ENCODE data around the gene RALGPS1. TPM values are rescaled to one million over a fixed set of nuclear protein-coding genes. Genes with fewer than 3 reads are reported as not detected.
"Not testable (repeated sequence)": the region's sequence is repeated elsewhere in the genome, so short reads cannot be mapped to it uniquely, and the experiment has no call there.

Gene RALGPS1
- polyA plus RNA-seq, 2 donors = 3.8 to 6.4 TPM

- H3K27ac ChIP-seq (ENCODE audit: low read depth in 2 of 2, low read length in 1 of 2) = peak overlapping the region in 1 of 2 donors; percentile 19
- no peaks in the 10 kb centered on the region for H3K27me3 ChIP-seq (ENCODE audit: control insufficient read depth in 1 of 2, insufficient read depth in 2 of 2, low read length in 2 of 2)
- 89 to 93% methylated on average over 11 of the region's 11 CpGs for WGBS, 2 donors
- H3K4me3 ChIP-seq (ENCODE audit: low read depth in 1 of 2, low read length in 2 of 2) = no peak overlapping the region
- no peaks in the 10 kb centered on the region for H3K9me3 ChIP-seq (ENCODE audit: control insufficient read depth in 2 of 2, insufficient read depth in 1 of 2, low read depth in 1 of 2, low read length in 1 of 2)
- H3K4me1 ChIP-seq (ENCODE audit: control insufficient read depth in 2 of 2, insufficient read depth in 2 of 2, low read length in 1 of 2) = peaks cover 3 to 17% of the 10 kb centered on the region in 2 donors
- H3K36me3 ChIP-seq (ENCODE audit: control insufficient read depth in 2 of 2, insufficient read depth in 2 of 2, low read length in 1 of 2) = no peaks in the 10 kb centered on the region
Observed at GRCh38 chr9:127167560-127168326, 253.2 kb downstream of the RALGPS1 start.

GRCh38 chr9:127168756-127169574 is 254.4 kb downstream of the RALGPS1 start:
- no peaks in the 10 kb centered on the region for H3K9me3 ChIP-seq (ENCODE audit: control insufficient read depth in 2 of 2, insufficient read depth in 1 of 2, low read depth in 1 of 2, low read length in 1 of 2)
- H3K4me3 ChIP-seq (ENCODE audit: low read depth in 1 of 2, low read length in 2 of 2) = no peak overlapping the region
- H3K36me3 ChIP-seq (ENCODE audit: control insufficient read depth in 2 of 2, insufficient read depth in 2 of 2, low read length in 1 of 2) = no peaks in the 10 kb centered on the region
- 90 to 91% methylated on average over 10 of the region's 10 CpGs for WGBS, 2 donors
- H3K27ac ChIP-seq (ENCODE audit: low read depth in 2 of 2, low read length in 1 of 2) = no peak overlapping the region
- H3K4me1 ChIP-seq (ENCODE audit: control insufficient read depth in 2 of 2, insufficient read depth in 2 of 2, low read length in 1 of 2) = peaks cover 5 to 15% of the 10 kb centered on the region in 2 donors
- no peaks in the 10 kb centered on the region for H3K27me3 ChIP-seq (ENCODE audit: control insufficient read depth in 1 of 2, insufficient read depth in 2 of 2, low read length in 2 of 2)

GRCh38 chr9:127169575-127169883 is 254.9 kb downstream of the RALGPS1 start:
- WGBS, 2 donors = 65 to 68% methylated on average over 5 of the region's 5 CpGs
- H3K4me3 ChIP-seq (ENCODE audit: low read depth in 1 of 2, low read length in 2 of 2) = no peak overlapping the region
- H3K9me3 ChIP-seq (ENCODE audit: control insufficient read depth in 2 of 2, insufficient read depth in 1 of 2, low read depth in 1 of 2, low read length in 1 of 2) = no peaks in the 10 kb centered on the region
- peaks cover 5 to 15% of the 10 kb centered on the region in 2 donors for H3K4me1 ChIP-seq (ENCODE audit: control insufficient read depth in 2 of 2, insufficient read depth in 2 of 2, low read length in 1 of 2)
- H3K27me3 ChIP-seq (ENCODE audit: control insufficient read depth in 1 of 2, insufficient read depth in 2 of 2, low read length in 2 of 2) = no peaks in the 10 kb centered on the region
- no peak overlapping the region for H3K27ac ChIP-seq (ENCODE audit: low read depth in 2 of 2, low read length in 1 of 2)
- H3K36me3 ChIP-seq (ENCODE audit: control insufficient read depth in 2 of 2, insufficient read depth in 2 of 2, low read length in 1 of 2) = no peaks in the 10 kb centered on the region

GRCh38 chr9:127170103-127170502 is 255.5 kb downstream of the RALGPS1 start:
- Histone ChIP-seq H3K27ac (ENCODE audit: low read depth in 2 of 2, low read length in 1 of 2) (no peak overlapping the region), H3K4me1 (ENCODE audit: control insufficient read depth in 2 of 2, insufficient read depth in 2 of 2, low read length in 1 of 2) (peaks cover 5 to 15% of the 10 kb centered on the region in 2 donors), H3K9me3 (ENCODE audit: control insufficient read depth in 2 of 2, insufficient read depth in 1 of 2, low read depth in 1 of 2, low read length in 1 of 2) (no peaks in the 10 kb centered on the region), H3K27me3 (ENCODE audit: control insufficient read depth in 1 of 2, insufficient read depth in 2 of 2, low read length in 2 of 2) (no peaks in the 10 kb centered on the region), H3K4me3 (ENCODE audit: low read depth in 1 of 2, low read length in 2 of 2) (no peak overlapping the region), H3K36me3 (ENCODE audit: control insufficient read depth in 2 of 2, insufficient read depth in 2 of 2, low read length in 1 of 2) (peaks cover 0 to 4% of the 10 kb centered on the region in 2 donors)
- WGBS, 2 donors = 90 to 95% methylated on average over 4 of the region's 4 CpGs

DNA sequence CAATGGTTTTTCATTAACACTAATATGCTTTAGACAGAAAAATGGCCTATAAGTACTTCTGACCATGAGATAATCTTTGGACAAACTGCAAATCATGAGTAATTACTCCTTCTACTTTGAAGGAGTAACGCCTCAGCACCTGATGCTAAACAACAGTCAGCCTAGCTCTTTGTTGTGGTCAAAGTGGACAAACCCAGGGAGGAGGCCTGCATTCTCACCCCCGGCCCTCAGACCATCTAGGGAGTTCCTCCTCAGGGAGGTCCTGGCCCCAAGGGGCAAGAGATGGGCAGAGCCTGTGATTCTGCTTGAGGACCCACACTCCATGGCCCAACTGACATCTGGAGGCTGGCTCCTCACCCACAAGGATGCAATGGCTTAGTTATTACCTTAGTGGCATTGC is 256.1 kb downstream of the RALGPS1 start:
- WGBS, 2 donors = 85 to 87% methylated on average over 2 of the region's 2 CpGs

GRCh38 chr9:127171348-127171747 is 256.8 kb downstream of the RALGPS1 start:
- not testable (repeated sequence) for H3K4me3 ChIP-seq (ENCODE audit: low read depth in 1 of 2, low read length in 2 of 2)

More for the DNA sequence above, 256.1 kb downstream of the RALGPS1 start:
- H3K27me3 ChIP-seq (ENCODE audit: control insufficient read depth in 1 of 2, insufficient read depth in 2 of 2, low read length in 2 of 2) = no peaks in the 10 kb centered on the region
- H3K36me3 ChIP-seq (ENCODE audit: control insufficient read depth in 2 of 2, insufficient read depth in 2 of 2, low read length in 1 of 2) = peaks cover 0 to 4% of the 10 kb centered on the region in 2 donors
- H3K27ac ChIP-seq (ENCODE audit: low read depth in 2 of 2, low read length in 1 of 2) = no peak overlapping the region
- H3K4me3 ChIP-seq (ENCODE audit: low read depth in 1 of 2, low read length in 2 of 2) = no peak overlapping the region
- no peaks in the 10 kb centered on the region for H3K9me3 ChIP-seq (ENCODE audit: control insufficient read depth in 2 of 2, insufficient read depth in 1 of 2, low read depth in 1 of 2, low read length in 1 of 2)
- H3K4me1 ChIP-seq (ENCODE audit: control insufficient read depth in 2 of 2, insufficient read depth in 2 of 2, low read length in 1 of 2) = peaks cover 5 to 15% of the 10 kb centered on the region in 2 donors

DNA sequence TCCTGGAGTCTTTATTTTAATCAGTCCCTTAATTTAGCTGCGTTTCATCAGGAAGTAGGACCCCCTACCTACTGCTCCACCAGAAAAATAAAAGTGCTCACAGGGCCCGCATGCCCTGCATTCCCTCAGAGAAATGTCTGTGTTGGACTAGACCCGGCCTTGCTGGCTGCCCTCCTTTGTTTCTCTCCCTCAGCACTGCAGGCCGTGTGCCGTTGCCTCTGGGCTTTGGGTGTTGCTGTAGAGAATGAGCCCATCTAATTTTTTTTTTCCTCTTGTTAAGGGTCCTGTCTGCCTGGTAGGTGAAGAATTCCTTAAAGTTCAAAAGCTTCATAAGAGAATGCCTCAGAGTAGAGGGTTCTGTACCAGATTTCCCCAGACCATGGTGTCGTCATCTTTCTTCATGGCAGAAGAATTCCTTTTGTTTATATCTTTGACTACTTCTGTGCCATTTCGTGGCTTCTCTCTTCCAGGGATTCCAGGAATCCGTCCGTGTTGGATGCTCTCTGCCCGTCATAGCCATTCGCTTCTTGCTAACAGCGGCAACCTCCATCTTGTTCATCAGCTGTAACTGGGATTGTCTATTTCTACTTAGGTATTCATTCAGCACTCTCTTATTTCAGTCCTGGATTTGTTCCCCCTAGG is 257.6 kb downstream of the RALGPS1 start:
- Histone ChIP-seq H3K27ac (ENCODE audit: low read depth in 2 of 2, low read length in 1 of 2) (no peak overlapping the region), H3K9me3 (ENCODE audit: control insufficient read depth in 2 of 2, insufficient read depth in 1 of 2, low read depth in 1 of 2, low read length in 1 of 2) (no peaks in the 10 kb centered on the region), H3K4me1 (ENCODE audit: control insufficient read depth in 2 of 2, insufficient read depth in 2 of 2, low read length in 1 of 2) (peaks cover 2 to 9% of the 10 kb centered on the region in 2 donors), H3K36me3 (ENCODE audit: control insufficient read depth in 2 of 2, insufficient read depth in 2 of 2, low read length in 1 of 2) (peaks cover 0 to 4% of the 10 kb centered on the region in 2 donors), H3K27me3 (ENCODE audit: control insufficient read depth in 1 of 2, insufficient read depth in 2 of 2, low read length in 2 of 2) (no peaks in the 10 kb centered on the region), H3K4me3 (ENCODE audit: low read depth in 1 of 2, low read length in 2 of 2) (no peak overlapping the region)
- WGBS, 2 donors = 82 to 90% methylated on average over 12 of the region's 12 CpGs

More at GRCh38 chr9:127171348-127171747, 256.8 kb downstream of the RALGPS1 start:
- not testable (repeated sequence) for H3K9me3 ChIP-seq (ENCODE audit: control insufficient read depth in 2 of 2, insufficient read depth in 1 of 2, low read depth in 1 of 2, low read length in 1 of 2); H3K27me3 ChIP-seq (ENCODE audit: control insufficient read depth in 1 of 2, insufficient read depth in 2 of 2, low read length in 2 of 2); H3K27ac ChIP-seq (ENCODE audit: low read depth in 2 of 2, low read length in 1 of 2); H3K36me3 ChIP-seq (ENCODE audit: control insufficient read depth in 2 of 2, insufficient read depth in 2 of 2, low read length in 1 of 2)
- peaks cover 5 to 15% of the 10 kb centered on the region in 2 donors for H3K4me1 ChIP-seq (ENCODE audit: control insufficient read depth in 2 of 2, insufficient read depth in 2 of 2, low read length in 1 of 2)
- WGBS, 2 donors = 97 to 99% methylated on average over 9 of the region's 9 CpGs

GRCh38 chr9:127173063-127173462 is 258.5 kb downstream of the RALGPS1 start:
- WGBS, 2 donors = 88 to 90% methylated on average over 4 of the region's 4 CpGs
- H3K27me3 ChIP-seq (ENCODE audit: control insufficient read depth in 1 of 2, insufficient read depth in 2 of 2, low read length in 2 of 2) = no peaks in the 10 kb centered on the region
- no peaks in the 10 kb centered on the region for H3K9me3 ChIP-seq (ENCODE audit: control insufficient read depth in 2 of 2, insufficient read depth in 1 of 2, low read depth in 1 of 2, low read length in 1 of 2)
- no peak overlapping the region for H3K4me3 ChIP-seq (ENCODE audit: low read depth in 1 of 2, low read length in 2 of 2)
- H3K4me1 ChIP-seq (ENCODE audit: control insufficient read depth in 2 of 2, insufficient read depth in 2 of 2, low read length in 1 of 2) = peaks cover 2 to 6% of the 10 kb centered on the region in 2 donors
- peaks cover 0 to 4% of the 10 kb centered on the region in 2 donors for H3K36me3 ChIP-seq (ENCODE audit: control insufficient read depth in 2 of 2, insufficient read depth in 2 of 2, low read length in 1 of 2)
- no peak overlapping the region for H3K27ac ChIP-seq (ENCODE audit: low read depth in 2 of 2, low read length in 1 of 2)
